A673 (cell line): ENCODE results near the gene INTS11. TPM values are rescaled to one million over a fixed set of nuclear protein-coding genes. Genes with fewer than 3 reads are reported as not detected.
A peak's percentile ranks its signal among the peaks of the same experiment; 100 is the strongest.

ENCODE experiments used
- BruUV-seq: library from RNA; stranded (reverse); fragments of 400-500 nt; replicated peaks from 2 replicates; lab custom pipeline; 2021; lab: Mats Ljungman, UMichigan
- CTCF ChIA-PET: fragments of 300-600 bp; sonication (Branson Sonifier 250); formaldehyde crosslinking; loops from one replicate; lab custom pipeline; 2022; ENCODE audit warnings: antibody characterized with exemption; lab: Charles Lee
- POLR2A ChIA-PET: fragments of 300-600 bp; sonication (Branson Sonifier 250); formaldehyde crosslinking; loops from one replicate; lab custom pipeline; 2022; ENCODE audit warnings: antibody characterized with exemption; ENCODE audit not compliant: low non-redundant PET; lab: Charles Lee
- DNase-seq: peaks from one replicate; pipeline ENCODE4 v3.0.0-alpha.2; 2015; ENCODE audit warnings: low spot score
- H3K27ac ChIP-seq: fragments of 200-600 bp; sonication (generic); 2 replicates; pipeline ENCODE4 v1.5.1; 2016; ENCODE audit warnings: mixed run types, low read depth, mild to moderate bottlenecking, mixed read lengths, antibody characterized with exemption, low read length; ENCODE audit not compliant: poor library complexity, severe bottlenecking
- H3K27me3 ChIP-seq: fragments of 200-600 bp; sonication (generic); replicated peaks from 2 replicates; pipeline ENCODE4 v1.6.1; 2017; ENCODE audit warnings: mixed run types, low read depth, mild to moderate bottlenecking, mixed read lengths, antibody characterized with exemption, low read length; ENCODE audit not compliant: insufficient read depth, poor library complexity
- H3K36me3 ChIP-seq: fragments of 200-600 bp; sonication (generic); 2 replicates; pipeline ENCODE4 v1.6.1; 2016; ENCODE audit warnings: mixed run types, mild to moderate bottlenecking, mixed read lengths, antibody characterized with exemption, low read length; ENCODE audit not compliant: insufficient read depth, poor library complexity, severe bottlenecking
- H3K4me1 ChIP-seq: fragments of 200-600 bp; sonication (generic); 2 replicates; pipeline ENCODE4 v1.6.1; 2017; ENCODE audit warnings: mixed run types, mild to moderate bottlenecking, mixed read lengths, antibody characterized with exemption, low read length; ENCODE audit not compliant: insufficient read depth, poor library complexity, severe bottlenecking
- H3K4me3 ChIP-seq: fragments of 200-600 bp; sonication (generic); 2 replicates; pipeline ENCODE4 v1.5.1; 2016; ENCODE audit warnings: low read depth, mixed run types, mild to moderate bottlenecking, mixed read lengths, low read length; ENCODE audit not compliant: poor library complexity, severe bottlenecking
- H3K9me3 ChIP-seq: fragments of 200-600 bp; sonication (generic); 2 replicates; pipeline ENCODE4 v1.6.1; 2016; ENCODE audit warnings: mixed run types, low read depth, mild to moderate bottlenecking, mixed read lengths, antibody characterized with exemption, low read length; ENCODE audit not compliant: poor library complexity, severe bottlenecking
- EZH2 ChIP-seq: fragments of 200-600 bp; sonication (generic); IDR thresholded peaks from 2 replicates; pipeline ENCODE4 v1.6.1; 2017; ENCODE audit warnings: borderline replicate concordance, low read depth, mild to moderate bottlenecking, mixed read lengths, antibody characterized with exemption, low read length; ENCODE audit not compliant: poor library complexity, severe bottlenecking
- intact Hi-C: fragments of 100-400 bp; cut with micrococcal nuclease; formaldehyde crosslinking; loops from one replicate; pipeline ENCODE4 v1.10.0; 2022; ENCODE audit not compliant: unreplicated experiment
- total RNA-seq: library from RNA; stranded (reverse); gene quantifications from 2 replicates; pipeline ENCODE4 v1.2.3, GENCODE V29; 2021
- TF ChIP-seq, protein P1 (sequence below): fragments of 300-800, 200-600 bp; sonication (generic); conservative IDR thresholded peaks from 2 replicates; pipeline ENCODE4 v1.5.1; 2017; ENCODE audit warnings: low read depth, mild to moderate bottlenecking, antibody characterized with exemption, low read length, moderate library complexity, mixed read lengths

Gene INTS11
- total RNA-seq, 1 experiment from 2014 or later = 156 TPM

- no TSS peak for BruUV-seq
- POLR2A ChIA-PET = no interaction called here
- Histone ChIP-seq H3K9me3 (no peaks in the 10 kb centered on the region), H3K27me3 (no peaks in the 10 kb centered on the region), H3K27ac (no peak overlapping the region), H3K36me3 (peaks cover 43% of the 10 kb centered on the region), H3K4me3 (no peak overlapping the region), H3K4me1 (peaks cover 14% of the 10 kb centered on the region)
- DNase-seq = no peak
- TF ChIP-seq, protein P1, sequence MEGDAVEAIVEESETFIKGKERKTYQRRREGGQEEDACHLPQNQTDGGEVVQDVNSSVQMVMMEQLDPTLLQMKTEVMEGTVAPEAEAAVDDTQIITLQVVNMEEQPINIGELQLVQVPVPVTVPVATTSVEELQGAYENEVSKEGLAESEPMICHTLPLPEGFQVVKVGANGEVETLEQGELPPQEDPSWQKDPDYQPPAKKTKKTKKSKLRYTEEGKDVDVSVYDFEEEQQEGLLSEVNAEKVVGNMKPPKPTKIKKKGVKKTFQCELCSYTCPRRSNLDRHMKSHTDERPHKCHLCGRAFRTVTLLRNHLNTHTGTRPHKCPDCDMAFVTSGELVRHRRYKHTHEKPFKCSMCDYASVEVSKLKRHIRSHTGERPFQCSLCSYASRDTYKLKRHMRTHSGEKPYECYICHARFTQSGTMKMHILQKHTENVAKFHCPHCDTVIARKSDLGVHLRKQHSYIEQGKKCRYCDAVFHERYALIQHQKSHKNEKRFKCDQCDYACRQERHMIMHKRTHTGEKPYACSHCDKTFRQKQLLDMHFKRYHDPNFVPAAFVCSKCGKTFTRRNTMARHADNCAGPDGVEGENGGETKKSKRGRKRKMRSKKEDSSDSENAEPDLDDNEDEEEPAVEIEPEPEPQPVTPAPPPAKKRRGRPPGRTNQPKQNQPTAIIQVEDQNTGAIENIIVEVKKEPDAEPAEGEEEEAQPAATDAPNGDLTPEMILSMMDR = no peak
- TF ChIP-seq EZH2 = no peak
- CTCF ChIA-PET = no interaction called here
- intact Hi-C loops = no loop called here
These were observed 4.9 kb downstream of the INTS11 start for GRCh38 chr1:1319646-1319941.

DNA sequence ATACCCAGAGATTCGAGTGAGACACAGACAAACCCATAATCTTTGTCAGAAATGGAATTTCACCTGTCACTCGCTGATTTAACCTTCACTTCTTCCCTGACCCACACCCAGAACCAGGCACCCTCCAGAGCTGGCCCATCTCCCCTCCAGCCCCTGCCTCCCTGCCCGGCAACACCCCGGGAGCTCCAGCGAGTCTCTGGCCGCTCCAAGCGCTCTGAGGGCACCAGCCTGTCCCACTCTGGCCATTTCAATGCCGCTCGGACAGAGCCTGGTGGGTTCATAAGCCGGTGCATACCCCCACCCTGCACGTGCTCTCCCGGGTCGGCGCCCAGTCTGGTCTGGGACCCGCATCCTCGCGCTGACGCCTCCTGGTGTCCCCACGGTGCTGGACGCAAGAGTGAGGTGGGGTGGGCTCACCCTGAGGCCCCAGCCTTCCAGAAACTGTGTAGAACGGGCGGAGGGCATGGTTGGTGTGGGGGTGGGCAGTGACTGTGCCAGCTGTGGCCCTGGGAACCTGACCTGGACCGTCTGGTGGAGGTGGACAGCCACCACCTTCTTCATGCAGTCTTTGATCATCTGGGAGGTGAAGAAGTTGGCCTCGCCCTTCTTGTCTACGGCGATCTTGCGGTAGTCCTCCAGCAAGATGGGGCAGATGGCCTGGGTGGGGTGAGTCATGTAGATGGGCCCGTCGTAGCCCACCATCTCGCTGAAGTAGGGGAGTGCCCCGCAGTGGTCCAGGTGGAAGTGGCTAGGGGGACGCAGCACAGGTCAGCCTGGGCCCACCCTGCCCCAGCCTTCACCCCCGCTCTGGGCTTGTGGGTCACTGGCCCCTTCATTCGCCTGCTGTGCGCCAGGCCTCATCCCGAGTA, 5.4 kb downstream of the INTS11 start:
- H3K27ac ChIP-seq = peak overlapping the region; percentile 47
- CTCF ChIA-PET = no interaction called here

GRCh38 chr1:1318131-1318652, 6.3 kb downstream of the INTS11 start:
- Histone ChIP-seq H3K9me3 (no peaks in the 10 kb centered on the region), H3K27me3 (no peaks in the 10 kb centered on the region), H3K4me1 (peaks cover 14% of the 10 kb centered on the region), H3K4me3 (no peak overlapping the region), H3K27ac (peak overlapping the region; percentile 47), H3K36me3 (peaks cover 56% of the 10 kb centered on the region)
- TF ChIP-seq, protein P1 = no peak
- TF ChIP-seq EZH2 = no peak
- POLR2A ChIA-PET = no interaction called here
- intact Hi-C loops = no loop called here
- peak; percentile 83 for DNase-seq
- BruUV-seq = no TSS peak
- CTCF ChIA-PET = no interaction called here

More for the DNA sequence above, 5.4 kb downstream of the INTS11 start:
- DNase-seq = no peak
- intact Hi-C loops = no loop called here
- H3K4me3 ChIP-seq = no peak overlapping the region
- H3K27me3 ChIP-seq = no peaks in the 10 kb centered on the region
- peaks cover 14% of the 10 kb centered on the region for H3K4me1 ChIP-seq
- no peaks in the 10 kb centered on the region for H3K9me3 ChIP-seq
- POLR2A ChIA-PET = no interaction called here
- no TSS peak for BruUV-seq
- peaks cover 48% of the 10 kb centered on the region for H3K36me3 ChIP-seq
- TF ChIP-seq EZH2 = no peak
- TF ChIP-seq, protein P1 = no peak
